Measurements from ENCODE around the gene HRG.
"Not testable (repeated sequence)": the region's sequence is repeated elsewhere in the genome, so short reads cannot be mapped to it uniquely, and the experiment has no call there.

The HRG gene

GRCh38 chr3:186628756-186629155, 37.1 kb upstream of the HRG start:
- no peaks in the 10 kb centered on the region for H3K79me2 ChIP-seq (ENCODE audit: insufficient read depth, low read length)
- no peak overlapping the region for H3K4me2 ChIP-seq (ENCODE audit: low read length)
- no peak overlapping the region for H2AFZ ChIP-seq (ENCODE audit: low read length)
- H3K27ac ChIP-seq (ENCODE audit: low read depth, low read length, poor library complexity, severe bottlenecking): no peak overlapping the region
- H3F3A ChIP-seq (ENCODE audit: insufficient read depth, low read length): no peaks in the 10 kb centered on the region
- H4K20me1 ChIP-seq (ENCODE audit: insufficient read depth, low read length): no peaks in the 10 kb centered on the region
- no peaks in the 10 kb centered on the region for H3K36me3 ChIP-seq (ENCODE audit: insufficient read depth, low read length)
- no peak overlapping the region for H3K9ac ChIP-seq (ENCODE audit: low read length)
- H3K27me3 ChIP-seq (ENCODE audit: insufficient read depth, low read length): no peaks in the 10 kb centered on the region
- H3K4me1 ChIP-seq (ENCODE audit: insufficient read depth, low read length, severe bottlenecking): no peaks in the 10 kb centered on the region
- no peak for TF ChIP-seq EZH2 (IDR thresholded peaks at IDR 0.05; ENCODE audit: borderline replicate concordance, low read length)
- no peak for TF ChIP-seq CTCF (IDR thresholded peaks at IDR 0.05; ENCODE audit: low read length)
- H3K4me3 ChIP-seq (ENCODE audit: low read depth, low read length, poor library complexity, severe bottlenecking): no peak overlapping the region
- no peaks in the 10 kb centered on the region for H3K9me3 ChIP-seq (ENCODE audit: low read length)
- H3K9me2 ChIP-seq (ENCODE audit: low read depth, low read length): no peaks in the 10 kb centered on the region

- H3K27me3 ChIP-seq (ENCODE audit: insufficient read depth, low read length): no peaks in the 10 kb centered on the region
- H3K27ac ChIP-seq (ENCODE audit: low read depth, low read length, poor library complexity, severe bottlenecking): no peak overlapping the region
- H3K4me2 ChIP-seq (ENCODE audit: low read length): no peak overlapping the region
- no peaks in the 10 kb centered on the region for H4K20me1 ChIP-seq (ENCODE audit: insufficient read depth, low read length)
- no peaks in the 10 kb centered on the region for H3K9me2 ChIP-seq (ENCODE audit: low read depth, low read length)
- H2AFZ ChIP-seq (ENCODE audit: low read length): no peak overlapping the region
- no peaks in the 10 kb centered on the region for H3K4me1 ChIP-seq (ENCODE audit: insufficient read depth, low read length, severe bottlenecking)
- H3K79me2 ChIP-seq (ENCODE audit: insufficient read depth, low read length): no peaks in the 10 kb centered on the region
- no peak overlapping the region for H3K9ac ChIP-seq (ENCODE audit: low read length)
- no peaks in the 10 kb centered on the region for H3K9me3 ChIP-seq (ENCODE audit: low read length)
- H3F3A ChIP-seq (ENCODE audit: insufficient read depth, low read length): no peaks in the 10 kb centered on the region
- no peak overlapping the region for H3K4me3 ChIP-seq (ENCODE audit: low read depth, low read length, poor library complexity, severe bottlenecking)
- H3K36me3 ChIP-seq (ENCODE audit: insufficient read depth, low read length): no peaks in the 10 kb centered on the region
- TF ChIP-seq CTCF (IDR thresholded peaks at IDR 0.05; ENCODE audit: low read length) (no peak), EZH2 (IDR thresholded peaks at IDR 0.05; ENCODE audit: borderline replicate concordance, low read length) (no peak)
These were observed 34.7 kb upstream of the HRG start for GRCh38 chr3:186630950-186631641.

GRCh38 chr3:186633481-186633880, 32.3 kb upstream of the HRG start:
- no peak overlapping the region for H3K4me3 ChIP-seq (ENCODE audit: low read depth, low read length, poor library complexity, severe bottlenecking)
- H3K27me3 ChIP-seq (ENCODE audit: insufficient read depth, low read length): no peaks in the 10 kb centered on the region
- TF ChIP-seq CTCF (IDR thresholded peaks at IDR 0.05; ENCODE audit: low read length) (no peak), EZH2 (IDR thresholded peaks at IDR 0.05; ENCODE audit: borderline replicate concordance, low read length) (no peak)

GRCh38 chr3:186634207-186634606, 31.6 kb upstream of the HRG start:
- H3K9me2 ChIP-seq (ENCODE audit: low read depth, low read length); H3F3A ChIP-seq (ENCODE audit: insufficient read depth, low read length); H3K4me1 ChIP-seq (ENCODE audit: insufficient read depth, low read length, severe bottlenecking): not testable (repeated sequence)

More at GRCh38 chr3:186633481-186633880, 32.3 kb upstream of the HRG start:
- H3K36me3 ChIP-seq (ENCODE audit: insufficient read depth, low read length): no peaks in the 10 kb centered on the region
- H3K9me3 ChIP-seq (ENCODE audit: low read length): peaks cover under 1% of the 10 kb centered on the region
- no peak overlapping the region for H3K27ac ChIP-seq (ENCODE audit: low read depth, low read length, poor library complexity, severe bottlenecking)
- no peaks in the 10 kb centered on the region for H3K4me1 ChIP-seq (ENCODE audit: insufficient read depth, low read length, severe bottlenecking)
- H3F3A ChIP-seq (ENCODE audit: insufficient read depth, low read length): no peaks in the 10 kb centered on the region
- H3K9ac ChIP-seq (ENCODE audit: low read length): no peak overlapping the region
- no peaks in the 10 kb centered on the region for H3K9me2 ChIP-seq (ENCODE audit: low read depth, low read length)
- H2AFZ ChIP-seq (ENCODE audit: low read length): no peak overlapping the region
- H4K20me1 ChIP-seq (ENCODE audit: insufficient read depth, low read length): no peaks in the 10 kb centered on the region
- H3K79me2 ChIP-seq (ENCODE audit: insufficient read depth, low read length): no peaks in the 10 kb centered on the region
- no peak overlapping the region for H3K4me2 ChIP-seq (ENCODE audit: low read length)

More at GRCh38 chr3:186634207-186634606, 31.6 kb upstream of the HRG start:
- H2AFZ ChIP-seq (ENCODE audit: low read length); H3K27me3 ChIP-seq (ENCODE audit: insufficient read depth, low read length); H3K4me3 ChIP-seq (ENCODE audit: low read depth, low read length, poor library complexity, severe bottlenecking); H3K4me2 ChIP-seq (ENCODE audit: low read length); H3K27ac ChIP-seq (ENCODE audit: low read depth, low read length, poor library complexity, severe bottlenecking); H3K9ac ChIP-seq (ENCODE audit: low read length); H3K9me3 ChIP-seq (ENCODE audit: low read length); H3K79me2 ChIP-seq (ENCODE audit: insufficient read depth, low read length); H3K36me3 ChIP-seq (ENCODE audit: insufficient read depth, low read length); H4K20me1 ChIP-seq (ENCODE audit: insufficient read depth, low read length): not testable (repeated sequence)
